ENCODE results near the gene ACTG1. TPM values are rescaled to one million over a fixed set of nuclear protein-coding genes. Genes with fewer than 3 reads are reported as not detected.

Gene ACTG1
- total RNA-seq, 2 donors from 2014 or later, result 3,767 to 4,413 TPM

DNA sequence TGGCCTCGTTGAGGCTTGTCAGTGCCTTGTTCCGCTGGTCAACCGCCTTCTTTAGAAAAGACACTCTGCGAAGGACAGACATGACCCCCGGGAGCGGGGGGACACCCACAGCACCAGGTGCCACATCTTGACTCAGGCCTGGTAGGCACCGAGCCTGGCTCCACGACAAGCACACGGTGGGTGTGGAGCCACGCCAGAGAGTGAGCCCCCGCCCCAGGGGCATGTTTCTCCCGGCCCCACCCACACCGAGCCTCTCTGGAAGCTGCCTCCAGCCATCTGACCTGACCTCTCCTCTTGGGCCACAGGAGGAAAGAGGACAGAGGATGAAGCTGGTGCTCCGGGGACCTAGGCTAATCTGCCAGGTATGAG is 35.0 kb upstream of the ACTG1 start:
- ATAC-seq, result no peak
- intact Hi-C loops (cut with DNase I, micrococcal nuclease), result no loop called here
- no peak for DNase-seq

DNA sequence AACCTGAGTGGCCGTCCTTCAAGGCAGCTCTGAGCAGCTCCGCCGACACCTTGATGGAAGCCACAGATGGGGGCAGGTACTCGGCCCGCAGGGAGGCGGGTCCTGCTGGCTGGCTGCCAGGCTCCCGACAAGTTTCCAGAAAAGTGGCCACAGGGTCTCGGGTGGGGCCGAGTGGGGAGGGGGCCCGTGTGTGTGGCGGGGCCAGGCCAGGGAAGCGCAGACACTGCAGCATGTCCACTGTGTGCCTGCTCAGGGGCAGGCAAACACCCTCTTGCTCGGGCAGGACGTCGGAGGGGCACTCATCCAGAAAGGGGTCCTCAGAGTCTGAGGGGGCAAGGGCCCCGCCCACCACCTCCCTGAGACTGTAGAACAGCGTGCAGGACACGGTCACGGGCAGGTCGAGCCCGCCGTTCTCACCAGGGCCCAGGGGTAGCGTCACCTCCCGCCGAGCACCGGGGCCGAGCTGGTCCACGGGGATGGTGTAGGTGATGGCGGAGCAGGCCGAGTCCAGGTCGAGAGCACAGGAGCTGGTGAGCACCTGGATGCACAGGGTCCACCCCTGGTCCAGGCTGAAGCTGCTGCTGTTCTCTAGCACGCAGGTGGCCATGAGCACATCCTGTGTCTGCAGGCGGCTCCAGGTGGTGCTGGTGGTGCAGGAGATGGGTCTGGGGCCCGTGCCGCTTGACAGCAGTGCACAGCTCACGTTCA is 34.5 kb upstream of the ACTG1 start:
- ATAC-seq (no peak), DNase-seq (no peak)
- intact Hi-C loops (cut with DNase I, micrococcal nuclease), result no loop called here

DNA sequence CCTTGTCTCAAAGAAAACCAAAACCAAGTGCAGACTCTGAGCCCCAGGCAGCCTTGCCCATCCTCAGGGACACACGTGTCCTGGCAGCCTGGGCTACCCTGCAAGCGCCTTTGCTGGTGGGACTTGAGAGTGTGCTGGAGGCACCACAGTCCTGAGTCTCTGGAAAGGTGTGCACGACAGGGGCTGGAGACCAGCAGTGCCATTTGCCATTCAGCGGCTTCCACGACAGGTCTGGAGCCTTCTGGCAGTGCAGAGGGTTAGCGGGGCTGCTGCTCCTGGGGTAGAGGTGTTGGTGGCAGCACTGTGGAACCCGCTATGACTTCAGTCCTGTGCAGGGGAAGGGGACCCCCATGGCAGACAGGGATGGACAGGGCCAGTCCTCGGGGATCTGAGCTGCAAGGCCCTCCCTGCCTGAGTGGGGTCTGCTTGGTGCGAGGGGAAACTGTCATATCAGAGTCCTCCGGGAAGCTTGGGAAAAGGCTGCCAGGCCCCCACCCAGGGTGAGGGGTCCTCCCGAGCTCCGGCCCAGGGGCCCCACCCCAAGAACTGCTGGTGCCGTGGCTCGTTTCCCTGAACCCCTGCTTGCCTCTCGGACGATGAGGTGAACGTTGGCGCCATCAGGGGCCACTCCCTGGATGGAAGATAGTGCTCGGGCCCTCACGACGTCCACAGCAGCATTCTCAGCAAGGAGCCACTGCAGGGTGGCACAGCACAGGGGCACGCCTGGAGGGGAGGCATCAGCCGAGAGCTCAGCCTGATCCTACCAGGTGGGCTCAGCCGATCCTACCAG is 32.8 kb upstream of the ACTG1 start:
- no peak for DNase-seq
- no peak for ATAC-seq
- intact Hi-C loops (cut with DNase I, micrococcal nuclease), result no loop called here

DNA sequence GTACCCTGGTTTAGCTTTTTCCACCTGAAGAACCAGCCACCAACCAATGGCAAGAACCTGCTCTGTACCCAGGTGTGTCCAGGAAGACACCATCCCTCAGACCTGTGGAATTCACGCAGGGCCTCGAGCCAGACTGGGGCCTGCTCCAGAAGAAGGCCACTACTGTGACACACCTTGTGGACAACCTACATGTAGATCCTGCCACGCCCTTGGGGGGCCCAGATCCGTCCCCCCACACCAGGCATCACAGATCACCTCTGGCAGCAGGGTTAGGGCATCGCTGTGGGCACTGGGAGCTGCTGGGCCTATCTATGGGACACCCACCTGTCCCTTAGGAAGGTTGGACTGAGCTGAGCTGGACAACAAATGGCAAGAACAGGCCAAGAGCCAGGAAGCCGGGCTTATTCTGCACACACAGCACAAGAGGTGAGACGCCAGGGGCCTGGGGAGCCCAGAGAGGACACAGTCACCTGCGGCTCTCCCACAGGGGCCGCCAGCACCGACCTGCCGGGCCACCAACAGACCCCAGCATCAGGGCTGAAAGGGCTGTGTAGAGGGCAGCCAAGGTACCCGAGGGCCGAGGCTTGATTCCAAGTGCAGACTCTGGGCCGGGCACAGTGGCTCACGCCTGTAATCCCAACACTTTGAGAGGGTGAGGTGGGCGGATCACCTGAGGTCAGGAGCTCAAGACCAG is 31.8 kb upstream of the ACTG1 start:
- intact Hi-C loops (cut with DNase I, micrococcal nuclease), result no loop called here
- no peak for DNase-seq
- ATAC-seq, result no peak

DNA sequence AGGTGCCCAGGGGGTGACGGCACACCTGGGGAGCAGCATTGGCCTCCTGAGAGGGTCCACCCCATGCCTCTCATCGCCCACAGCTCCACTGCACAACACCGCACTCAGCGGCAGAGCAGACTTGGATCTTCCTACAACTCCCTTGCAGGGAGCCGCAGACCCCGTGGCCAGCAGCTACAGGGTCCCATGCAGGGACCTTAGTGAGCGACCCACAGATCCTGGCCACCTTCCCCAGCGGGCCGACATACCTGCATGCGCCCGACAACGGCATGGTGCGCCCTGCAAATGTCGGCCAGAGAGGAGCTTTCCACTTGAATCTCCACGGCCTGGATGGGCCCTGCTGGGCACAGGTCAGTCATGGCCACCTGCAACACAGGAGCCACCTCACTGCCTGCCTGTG is 31.2 kb upstream of the ACTG1 start:
- no peak for DNase-seq
- no peak for ATAC-seq
- intact Hi-C loops (cut with DNase I, micrococcal nuclease), result no loop called here

DNA sequence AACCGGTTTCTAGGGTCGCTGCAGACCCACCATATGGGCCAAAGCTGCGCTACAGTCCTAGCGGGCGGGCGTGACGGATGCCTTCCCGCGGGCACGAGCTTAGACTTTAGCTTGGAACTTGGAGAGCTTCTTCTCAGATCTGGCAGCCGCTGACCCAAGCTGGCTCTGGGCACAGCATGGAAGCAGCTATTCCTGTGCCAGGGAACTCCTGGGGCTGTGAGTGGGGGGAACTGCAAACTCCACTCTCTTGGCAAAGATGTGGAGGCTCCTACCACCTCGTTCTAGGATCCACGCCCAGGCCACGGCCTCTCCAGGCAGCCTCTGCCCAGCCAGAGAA is 30.7 kb upstream of the ACTG1 start:
- intact Hi-C loops (cut with DNase I, micrococcal nuclease), result no loop called here
- ATAC-seq, result no peak

DNA sequence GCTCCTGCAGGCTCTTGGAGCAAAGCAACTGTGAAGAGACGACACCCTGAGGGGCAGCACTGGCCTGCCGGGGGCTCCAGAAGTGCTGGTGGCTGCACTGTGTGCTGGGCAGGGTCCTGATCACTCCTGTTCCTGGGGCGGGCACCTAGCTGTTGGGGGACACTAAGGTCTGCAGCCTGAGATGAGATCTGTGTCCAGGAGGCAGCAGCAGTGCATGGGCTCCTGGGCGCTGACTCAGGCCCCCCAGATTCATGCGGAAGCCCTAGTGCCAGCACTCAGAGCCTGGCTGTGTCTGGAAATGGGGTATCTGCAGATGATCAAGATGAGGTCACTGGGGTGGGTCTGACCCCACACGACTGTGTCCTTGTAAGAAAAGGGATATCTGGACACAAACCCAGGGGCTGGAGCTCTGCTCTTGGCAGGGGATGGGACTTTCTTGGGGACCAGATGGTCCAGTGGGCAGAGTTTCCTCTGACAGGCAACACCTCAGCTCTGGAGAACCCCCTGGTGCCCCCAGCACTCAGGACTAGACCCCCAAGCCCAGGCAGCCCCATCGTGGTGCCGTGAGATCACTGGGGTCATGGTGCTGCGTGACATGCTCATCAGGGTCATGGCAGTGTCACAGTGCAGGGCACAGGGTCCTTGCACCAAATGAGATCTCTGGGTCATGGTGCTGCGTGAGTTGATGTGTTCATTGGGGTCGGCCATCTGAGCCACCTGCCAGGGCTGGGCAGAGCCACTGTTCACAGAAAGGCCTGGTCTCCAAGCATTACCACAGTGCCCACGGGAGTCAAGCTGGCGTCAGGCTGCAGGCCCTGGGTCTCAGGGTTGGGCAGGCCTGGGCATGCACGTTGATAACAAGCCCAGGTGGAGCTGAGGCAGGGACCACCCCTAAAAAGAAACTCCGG is 30.1 kb upstream of the ACTG1 start:
- DNase-seq, result no peak
- ATAC-seq, result no peak
- intact Hi-C loops (cut with DNase I, micrococcal nuclease), result no loop called here

More for the DNA sequence above, 30.7 kb upstream of the ACTG1 start:
- DNase-seq, result no peak

DNA sequence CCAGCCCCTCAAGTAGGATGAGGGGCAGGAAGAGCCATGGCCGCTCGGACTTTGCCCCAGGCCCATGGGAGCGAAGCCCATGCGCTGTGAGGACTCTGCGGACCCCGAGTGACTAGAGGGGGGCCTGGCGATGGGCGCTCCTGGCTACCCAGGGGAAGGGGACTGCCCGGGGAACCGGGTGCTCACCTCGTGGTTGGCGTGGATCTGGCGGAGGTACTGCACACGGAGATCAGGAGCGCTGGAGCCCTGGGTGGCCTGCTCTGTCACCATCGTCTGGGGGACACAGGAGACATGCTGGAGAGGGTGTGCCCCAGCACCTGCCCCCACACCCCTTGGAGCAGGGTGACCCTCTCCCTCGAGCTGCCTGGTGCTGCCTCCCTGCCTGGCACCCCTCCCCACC is 28.5 kb upstream of the ACTG1 start:
- intact Hi-C loops (cut with DNase I, micrococcal nuclease), result no loop called here
- DNase-seq (no peak), ATAC-seq (no peak)

DNA sequence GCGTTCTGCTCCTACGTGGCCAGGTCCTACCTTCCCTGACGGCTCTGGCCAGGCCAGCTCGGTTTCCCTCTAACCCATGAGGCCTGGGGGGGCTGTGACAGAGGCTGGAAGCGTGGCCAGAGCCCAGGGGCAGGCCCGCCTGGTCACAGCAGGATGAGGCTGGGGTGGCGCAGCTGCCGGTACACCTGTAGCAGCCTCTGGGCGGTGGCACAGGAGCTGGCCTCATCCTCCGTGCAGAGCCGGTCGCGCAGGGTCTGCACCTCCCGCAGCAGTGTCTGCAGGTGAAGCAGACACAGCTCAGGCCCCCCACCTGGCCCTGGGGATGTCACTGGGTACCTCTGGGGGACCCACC is 28.1 kb upstream of the ACTG1 start:
- intact Hi-C loops (cut with DNase I, micrococcal nuclease), result no loop called here
- no peak for DNase-seq

DNA sequence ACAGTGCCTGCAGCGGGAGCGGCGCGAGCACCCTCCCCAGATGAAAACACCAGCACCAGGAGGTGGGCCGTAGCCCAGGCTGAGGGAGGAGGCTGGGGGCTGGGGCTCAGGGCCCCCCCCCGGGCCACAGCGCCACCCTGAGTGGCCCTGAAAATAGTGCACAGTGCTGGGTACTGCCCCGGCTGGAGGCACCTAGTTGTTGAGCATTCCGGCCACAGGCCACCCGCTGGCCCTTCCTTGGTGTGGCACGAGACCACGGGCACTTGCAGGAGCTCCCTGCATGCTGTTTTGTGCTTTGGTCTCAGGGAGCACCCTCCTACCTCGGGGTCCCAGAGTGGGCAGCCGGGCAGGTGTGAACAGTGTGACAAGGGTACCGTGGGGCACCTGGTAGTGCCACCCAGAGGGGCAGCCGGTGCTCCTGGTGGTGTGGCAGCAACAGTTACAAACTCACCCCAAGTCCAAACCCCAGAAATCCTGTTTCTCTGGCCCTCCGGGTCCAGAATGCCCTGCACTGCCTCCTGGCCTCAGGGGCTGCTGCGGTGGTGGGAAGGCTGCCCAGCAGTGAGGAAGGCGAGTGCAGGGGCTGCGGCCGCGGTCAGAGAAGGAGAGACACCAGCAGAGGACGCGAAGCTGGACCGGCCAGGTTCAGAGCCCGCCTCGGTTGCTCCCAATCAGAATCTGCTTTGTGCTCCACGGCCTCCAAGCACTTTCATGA is 27.5 kb upstream of the ACTG1 start:
- no peak for ATAC-seq
- intact Hi-C loops (cut with DNase I, micrococcal nuclease), result no loop called here

More for the DNA sequence above, 28.1 kb upstream of the ACTG1 start:
- no peak for ATAC-seq

DNA sequence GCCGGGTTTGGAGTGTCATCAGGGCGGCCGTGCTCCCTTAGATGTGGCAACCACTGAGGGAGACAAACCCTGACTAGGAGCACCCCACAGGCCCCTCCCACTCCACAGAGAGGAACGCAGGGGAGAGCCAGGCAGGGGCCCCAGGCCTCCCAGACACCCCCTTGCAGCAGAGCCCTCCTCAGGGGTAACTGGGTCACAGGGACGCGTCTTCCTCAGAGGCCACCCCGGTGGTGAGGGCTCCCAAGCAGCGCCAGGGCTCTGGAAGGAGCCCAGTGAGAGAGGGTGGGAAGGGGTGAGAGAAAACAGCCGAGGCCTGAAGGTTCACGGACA is 26.9 kb upstream of the ACTG1 start:
- intact Hi-C loops (cut with DNase I, micrococcal nuclease), result no loop called here
- DNase-seq, result no peak
- ATAC-seq, result no peak

More for the DNA sequence above, 27.5 kb upstream of the ACTG1 start:
- DNase-seq, result no peak

DNA sequence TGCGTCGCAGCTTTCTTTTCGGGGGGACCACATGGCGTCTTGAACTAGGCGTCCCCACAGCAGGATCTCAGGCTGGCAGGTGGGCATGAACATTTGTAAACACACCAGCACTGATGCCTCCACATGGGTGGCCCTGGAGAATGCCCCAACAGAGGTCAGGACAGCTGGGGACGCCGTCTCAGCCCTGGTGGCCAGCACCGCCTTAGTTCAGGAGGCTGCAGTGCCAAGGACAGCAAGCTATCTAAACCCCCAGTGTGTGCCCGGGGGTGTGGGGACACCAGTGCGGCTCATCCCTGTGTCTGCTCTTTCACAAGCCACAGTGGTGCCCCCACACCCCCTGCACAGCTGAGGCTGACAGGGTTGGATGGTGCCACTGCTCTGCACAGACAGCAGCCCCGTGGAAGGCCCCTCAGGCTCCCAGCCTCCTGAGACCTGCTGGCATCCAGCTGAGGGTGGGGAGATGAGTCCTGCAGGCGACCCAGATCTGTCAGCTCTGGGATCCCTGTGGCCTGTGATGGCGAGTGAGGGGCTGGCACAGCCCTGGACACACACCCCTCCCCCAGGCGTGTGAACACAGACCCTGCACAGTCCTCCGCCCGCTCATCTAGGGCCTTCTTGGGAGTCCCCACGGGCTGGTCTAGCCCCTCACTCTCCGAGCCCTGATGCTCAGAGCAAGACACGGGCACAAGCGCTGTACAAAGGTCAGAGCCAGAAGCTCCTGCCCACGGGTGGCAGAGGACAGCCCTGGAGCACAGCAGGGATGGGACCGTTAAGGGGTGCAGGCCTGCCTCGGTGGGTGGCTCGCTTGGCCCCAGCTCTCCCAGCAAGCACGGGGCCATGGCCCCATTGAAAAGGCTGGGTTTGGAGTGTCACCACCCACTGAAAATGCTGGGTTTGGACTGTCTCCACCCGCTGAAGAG is 26.3 kb upstream of the ACTG1 start:
- intact Hi-C loops (cut with DNase I, micrococcal nuclease), result no loop called here
- no peak for ATAC-seq
- DNase-seq, result no peak

DNA sequence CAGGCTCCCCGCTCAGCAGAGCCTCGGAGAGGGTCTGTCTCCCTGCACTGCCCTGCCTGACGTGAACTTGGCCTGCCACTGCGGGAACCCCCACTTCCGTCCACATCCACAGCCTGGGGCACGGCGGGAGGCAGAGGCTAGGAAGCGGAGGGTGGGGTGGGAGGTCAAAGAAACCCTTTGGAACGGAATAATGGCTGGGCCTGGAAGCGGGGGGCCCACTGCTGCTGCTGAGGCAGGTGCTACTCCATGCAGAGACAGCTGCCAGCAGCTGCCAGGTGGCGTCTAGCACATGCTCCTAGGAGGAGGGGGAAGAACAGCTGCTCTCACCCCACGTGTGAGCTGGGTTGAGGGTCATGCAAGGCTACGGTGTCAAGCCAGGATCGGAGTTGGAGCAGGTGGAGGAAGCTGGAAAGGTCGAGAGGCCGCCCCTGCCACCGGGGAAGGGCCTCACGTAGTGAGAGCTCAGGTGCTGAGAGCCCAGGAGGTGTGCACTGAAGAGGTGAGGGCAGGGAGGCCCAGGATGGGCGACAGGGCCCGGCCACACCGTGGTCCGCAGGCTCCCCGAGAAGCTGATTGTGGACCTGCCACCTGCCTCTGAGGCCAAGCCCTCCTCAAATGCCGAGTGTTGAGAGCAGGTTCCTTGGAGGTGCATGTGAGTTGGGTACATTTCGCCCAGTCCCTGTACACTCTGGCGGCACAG is 25.4 kb upstream of the ACTG1 start:
- DNase-seq (no peak), ATAC-seq (peak; percentile 16)
- intact Hi-C loops (cut with DNase I, micrococcal nuclease), result no loop called here

DNA sequence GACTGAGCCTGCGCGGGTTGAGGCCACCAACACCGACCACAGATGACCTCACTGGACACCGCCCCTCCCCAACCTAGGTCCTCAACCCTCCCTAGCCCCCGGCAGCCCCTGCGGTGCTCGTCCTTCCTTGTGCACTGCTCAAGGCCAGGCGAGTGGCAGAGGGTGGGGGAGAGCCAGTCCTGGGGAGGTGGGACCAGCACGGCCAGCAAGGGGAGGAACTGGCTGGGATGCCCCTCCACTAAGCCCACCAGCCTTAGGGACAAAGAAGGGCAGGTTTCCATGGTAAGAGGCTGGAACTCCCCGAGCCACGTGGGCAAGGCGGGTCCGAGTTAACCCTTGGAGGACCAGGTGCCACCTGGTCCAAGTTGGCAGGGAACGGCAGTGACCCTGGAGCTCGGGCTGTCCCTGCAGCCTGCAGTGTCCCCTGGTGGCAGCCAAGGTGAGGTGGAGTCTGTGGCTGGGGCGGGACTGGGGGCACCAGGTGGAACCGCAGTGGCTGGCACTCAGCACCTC is 24.8 kb upstream of the ACTG1 start:
- ATAC-seq (peak; percentile 80), DNase-seq (peak; percentile 56 to 73)
- intact Hi-C loops (cut with DNase I, micrococcal nuclease), result no loop called here

DNA sequence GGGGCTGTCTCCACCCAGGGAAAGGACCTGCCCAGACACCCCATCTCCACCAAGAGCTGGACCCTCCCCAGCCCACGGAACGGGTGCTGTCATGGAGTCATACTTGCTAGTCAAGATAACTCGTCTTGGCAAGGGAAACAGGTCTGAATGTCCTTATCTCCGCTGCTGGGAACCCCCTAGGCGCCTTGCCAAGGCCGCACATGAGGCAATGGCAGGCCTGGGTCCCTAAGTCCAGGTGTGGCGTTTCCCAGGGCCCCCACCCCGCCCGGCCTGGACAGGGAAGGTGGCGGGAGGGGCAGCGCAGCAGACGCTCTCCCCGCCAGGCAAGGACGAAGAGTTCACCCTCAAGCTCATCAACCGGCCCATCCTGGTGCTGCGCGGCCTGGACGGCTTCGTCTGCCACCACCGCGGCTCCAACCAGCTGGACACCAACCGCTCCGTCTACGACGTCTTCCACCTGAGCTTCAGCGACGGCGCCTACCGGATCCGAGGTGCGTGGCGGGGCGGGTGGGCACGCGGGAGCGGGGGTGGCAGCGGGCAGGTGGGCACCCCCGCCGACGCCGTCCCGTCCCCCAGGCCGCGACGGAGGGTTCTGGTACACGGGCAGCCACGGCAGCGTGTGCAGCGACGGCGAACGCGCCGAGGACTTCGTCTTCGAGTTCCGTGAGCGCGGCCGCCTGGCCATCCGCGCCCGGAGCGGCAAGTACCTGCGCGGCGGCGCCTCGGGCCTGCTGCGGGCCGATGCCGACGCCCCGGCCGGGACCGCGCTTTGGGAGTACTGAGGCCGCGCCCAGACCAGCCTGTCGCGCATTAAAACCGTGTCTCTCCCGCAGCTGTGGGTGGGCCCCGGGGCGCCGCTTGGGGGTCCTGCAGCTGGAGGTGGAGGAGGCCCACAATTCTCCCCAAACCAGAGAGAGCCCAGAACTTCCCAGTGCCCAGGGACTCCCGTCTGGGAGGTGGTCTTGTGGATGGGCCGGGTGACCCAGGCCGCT is 24.0 kb upstream of the ACTG1 start:
- peak; percentile 40 for ATAC-seq
- intact Hi-C loops (cut with DNase I, micrococcal nuclease), result no loop called here
- DNase-seq, result peak in 1 of 2 donors; percentile 22

All from left colon (tissue), 2 donors.